GM23338 (cell line): Measurements from ENCODE around the gene USP10. TPM values are rescaled to one million over a fixed set of nuclear protein-coding genes. Genes with fewer than 3 reads are reported as not detected.

ENCODE experiments used
- ATAC-seq: fragments of 200-7000 bp; cut with Tn5 transposase; 3 replicates; pipeline ENCODE4 v1.9.1; 2020
- DNase-seq: peaks from one replicate; pipeline ENCODE4 v3.0.0-alpha.2; 2015; ENCODE audit warnings: low spot score
- H2AFZ ChIP-seq: fragments of 200-600 bp; sonication (generic); 2 replicates; pipeline ENCODE4 v1.8.0; 2016; ENCODE audit warnings: antibody characterized with exemption, mild to moderate bottlenecking, moderate library complexity
- H3F3A ChIP-seq: fragments of 200-600 bp; sonication (generic); replicated peaks from 2 replicates; pipeline ENCODE4 v1.8.0; 2017; ENCODE audit warnings: antibody characterized with exemption, mixed run types, low read depth
- H3K27ac ChIP-seq: fragments of 200-600 bp; sonication (generic); 2 replicates; pipeline ENCODE4 v1.6.1; 2016; ENCODE audit warnings: low read depth
- H3K27me3 ChIP-seq: fragments of 200-600 bp; sonication (generic); 2 replicates; pipeline ENCODE4 v1.8.0; 2016; ENCODE audit warnings: mild to moderate bottlenecking, mixed run types, moderate library complexity; ENCODE audit not compliant: insufficient read depth
- H3K36me3 ChIP-seq: fragments of 200-600 bp; sonication (generic); 2 replicates; pipeline ENCODE4 v1.8.0; 2016; ENCODE audit warnings: mild to moderate bottlenecking; ENCODE audit not compliant: insufficient read depth
- H3K4me1 ChIP-seq: fragments of 200-600 bp; sonication (generic); 2 replicates; pipeline ENCODE4 v1.8.0; 2016; ENCODE audit warnings: mild to moderate bottlenecking, moderate library complexity; ENCODE audit not compliant: insufficient read depth
- H3K4me2 ChIP-seq: fragments of 200-600 bp; sonication (generic); 2 replicates; pipeline ENCODE4 v1.7.1; 2017; ENCODE audit warnings: mixed run types
- H3K4me3 ChIP-seq: fragments of 200-600 bp; sonication (generic); 2 replicates; pipeline ENCODE4 v1.6.1; 2016; ENCODE audit warnings: mixed run types
- H3K79me2 ChIP-seq: fragments of 200-600 bp; sonication (generic); replicated peaks from 2 replicates; pipeline ENCODE4 v1.8.0; 2017; ENCODE audit warnings: mild to moderate bottlenecking; ENCODE audit not compliant: insufficient read depth
- H3K9me2 ChIP-seq: fragments of 200-600 bp; sonication (generic); 2 replicates; pipeline ENCODE4 v1.8.0; 2017; ENCODE audit not compliant: insufficient read depth
- H4K20me1 ChIP-seq: fragments of 200-600 bp; sonication (generic); replicated peaks from 2 replicates; pipeline ENCODE4 v1.8.0; 2017; ENCODE audit warnings: mild to moderate bottlenecking; ENCODE audit not compliant: insufficient read depth
- H3K27ac Mint-ChIP-seq: 2 replicates; pipeline ENCODE4 v1.8.0; 2020; ENCODE audit warnings: inconsistent platforms, mild to moderate bottlenecking, moderate library complexity, mixed read lengths
- H3K27me3 Mint-ChIP-seq: 3 replicates; pipeline ENCODE4 v1.8.0; 2022; ENCODE audit warnings: low read depth, mild to moderate bottlenecking, moderate library complexity, mixed read lengths, inconsistent platforms; ENCODE audit not compliant: insufficient read depth, poor library complexity
- H3K36me3 Mint-ChIP-seq: 3 replicates; pipeline ENCODE4 v1.8.0; 2021; ENCODE audit warnings: low read depth, mild to moderate bottlenecking, inconsistent platforms, moderate library complexity, mixed read lengths
- H3K4me1 Mint-ChIP-seq: 3 replicates; pipeline ENCODE4 v1.8.0; 2020; ENCODE audit warnings: mild to moderate bottlenecking, inconsistent platforms, mixed read lengths
- H3K4me3 Mint-ChIP-seq: 3 replicates; pipeline ENCODE4 v1.8.0; 2021; ENCODE audit warnings: moderate library complexity, mild to moderate bottlenecking, inconsistent platforms, mixed read lengths
- H3K9me3 Mint-ChIP-seq: 3 replicates; pipeline ENCODE4 v1.8.0; 2020; ENCODE audit warnings: moderate library complexity, mild to moderate bottlenecking, inconsistent platforms, mixed read lengths
- CTCF ChIP-seq, 2 experiments: fragments of 200-600 bp in 1 of 2; sonication (generic) in 1 of 2; conservative IDR thresholded peaks; 2 replicates each; pipeline versions ENCODE4 v1.5.1 to v1.6.1; 2016 to 2017; ENCODE audit warnings: antibody characterized with exemption in 2 of 2, low read depth in 2 of 2, mild to moderate bottlenecking in 2 of 2, moderate library complexity in 1 of 2
- ETS1 ChIP-seq: IDR thresholded peaks from 2 replicates; pipeline ENCODE4 v1.6.1; 2016; ENCODE audit warnings: antibody characterized with exemption
- EZH2phosphoT487 ChIP-seq: fragments of 200-600 bp; sonication (generic); IDR thresholded peaks from one replicate; pipeline ENCODE4 v1.8.1; 2018; ENCODE audit warnings: antibody characterized with exemption; ENCODE audit not compliant: unreplicated experiment
- JUNB ChIP-seq: IDR thresholded peaks from one replicate; pipeline ENCODE4 v1.6.1; 2016; ENCODE audit warnings: antibody characterized with exemption; ENCODE audit not compliant: unreplicated experiment
- NANOG ChIP-seq: IDR thresholded peaks from 2 replicates; pipeline ENCODE4 v1.6.1; 2016; ENCODE audit warnings: antibody characterized with exemption, borderline replicate concordance
- POLR2AphosphoS5 ChIP-seq: IDR thresholded peaks from 2 replicates; pipeline ENCODE4 v1.6.1; 2016; ENCODE audit warnings: antibody characterized with exemption, low read depth
- REST ChIP-seq: IDR thresholded peaks from one replicate; pipeline ENCODE4 v1.6.1; 2018; ENCODE audit warnings: antibody characterized with exemption; ENCODE audit not compliant: unreplicated experiment
- STAT1 ChIP-seq: IDR thresholded peaks from one replicate; pipeline ENCODE4 v1.6.1; 2016; ENCODE audit warnings: antibody characterized with exemption; ENCODE audit not compliant: unreplicated experiment
- ZNF331 ChIP-seq: fragments of 250-450 bp; sonication (Bioruptor Pico); IDR thresholded peaks from 2 replicates; pipeline ENCODE4 v1.5.0; 2020; ENCODE audit warnings: low read depth, mild to moderate bottlenecking, moderate library complexity
- polyA plus RNA-seq: library from polyadenylated mRNA; unstranded; fragments of >200 nt; fragmentation: Nextera tagmentation; extraction: Ambion mirVana; gene quantifications from 2 replicates; pipeline ENCODE4 v1.2.1, GENCODE V29; 2016
- total RNA-seq: library from RNA; depleted of rRNA; stranded (reverse); fragments of >200 nt; shearing (Covaris generic); gene quantifications from 2 replicates; pipeline ENCODE4 v1.2.3, GENCODE V29; 2014

USP10 gene
- total and polyA plus RNA-seq, 2 experiments from 2014 or later = 158 to 194 TPM

- TF ChIP-seq ETS1 (no peak), REST (no peak), STAT1 (no peak), JUNB (no peak), EZH2phosphoT487 (no peak), CTCF (conservative IDR thresholded peaks at IDR 0.05; ENCODE audit: low read depth in 2 of 2) (no peak)
Observed at GRCh38 chr16:84821179-84821578, 121.4 kb downstream of the USP10 start (continued).

GRCh38 chr16:84821728-84822689 is 122.2 kb downstream of the USP10 start:
- H3K27me3 ChIP-seq = peaks cover 26% of the 10 kb centered on the region
- no peak overlapping the region for H3K4me2 ChIP-seq
- H4K20me1 ChIP-seq = no peaks in the 10 kb centered on the region
- no peak for TF ChIP-seq ZNF331 (CRISPR knock-in tag)
- no peak for TF ChIP-seq ETS1
- TF ChIP-seq EZH2phosphoT487 = no peak
- no peak for TF ChIP-seq POLR2AphosphoS5
- no peak for TF ChIP-seq CTCF (conservative IDR thresholded peaks at IDR 0.05; ENCODE audit: low read depth in 2 of 2)
- TF ChIP-seq JUNB = no peak
- TF ChIP-seq NANOG = no peak
- ATAC-seq = no peak
- peaks cover 8% of the 10 kb centered on the region for H3K4me1 Mint-ChIP-seq
- no peak overlapping the region for H3K4me3 Mint-ChIP-seq
- H3K36me3 ChIP-seq = no peaks in the 10 kb centered on the region
- H3K27ac Mint-ChIP-seq = no peak overlapping the region
- no peak overlapping the region for H2AFZ ChIP-seq
- 0 out of 2 replicates have a peak, but pooled peaks cover 5% of the 10 kb centered on the region for H3K4me1 ChIP-seq
- H3K36me3 Mint-ChIP-seq = no peaks in the 10 kb centered on the region
- no peak for DNase-seq
- H3K79me2 ChIP-seq = no peaks in the 10 kb centered on the region
- H3K9me2 ChIP-seq = no peaks in the 10 kb centered on the region
- no peak overlapping the region for H3K27ac ChIP-seq
- no peaks in the 10 kb centered on the region; the same call in 2 of the 3 replicates for H3K9me3 Mint-ChIP-seq
- H3F3A ChIP-seq = no peaks in the 10 kb centered on the region
- peaks cover 19% of the 10 kb centered on the region for H3K27me3 Mint-ChIP-seq
- H3K4me3 ChIP-seq = no peak overlapping the region
